GM21737 (cell line): ENCODE results near the gene ANKRD50.
A peak's percentile ranks its signal among the peaks of the same experiment; 100 is the strongest.

Experiments
- ATAC-seq: cut with Tn5 transposase; IDR thresholded peaks from one replicate; pipeline ENCODE4 v1.9.1; 2021; ENCODE audit warnings: mild to moderate bottlenecking, moderate library complexity; ENCODE audit not compliant: unreplicated experiment

Gene ANKRD50, protein sequence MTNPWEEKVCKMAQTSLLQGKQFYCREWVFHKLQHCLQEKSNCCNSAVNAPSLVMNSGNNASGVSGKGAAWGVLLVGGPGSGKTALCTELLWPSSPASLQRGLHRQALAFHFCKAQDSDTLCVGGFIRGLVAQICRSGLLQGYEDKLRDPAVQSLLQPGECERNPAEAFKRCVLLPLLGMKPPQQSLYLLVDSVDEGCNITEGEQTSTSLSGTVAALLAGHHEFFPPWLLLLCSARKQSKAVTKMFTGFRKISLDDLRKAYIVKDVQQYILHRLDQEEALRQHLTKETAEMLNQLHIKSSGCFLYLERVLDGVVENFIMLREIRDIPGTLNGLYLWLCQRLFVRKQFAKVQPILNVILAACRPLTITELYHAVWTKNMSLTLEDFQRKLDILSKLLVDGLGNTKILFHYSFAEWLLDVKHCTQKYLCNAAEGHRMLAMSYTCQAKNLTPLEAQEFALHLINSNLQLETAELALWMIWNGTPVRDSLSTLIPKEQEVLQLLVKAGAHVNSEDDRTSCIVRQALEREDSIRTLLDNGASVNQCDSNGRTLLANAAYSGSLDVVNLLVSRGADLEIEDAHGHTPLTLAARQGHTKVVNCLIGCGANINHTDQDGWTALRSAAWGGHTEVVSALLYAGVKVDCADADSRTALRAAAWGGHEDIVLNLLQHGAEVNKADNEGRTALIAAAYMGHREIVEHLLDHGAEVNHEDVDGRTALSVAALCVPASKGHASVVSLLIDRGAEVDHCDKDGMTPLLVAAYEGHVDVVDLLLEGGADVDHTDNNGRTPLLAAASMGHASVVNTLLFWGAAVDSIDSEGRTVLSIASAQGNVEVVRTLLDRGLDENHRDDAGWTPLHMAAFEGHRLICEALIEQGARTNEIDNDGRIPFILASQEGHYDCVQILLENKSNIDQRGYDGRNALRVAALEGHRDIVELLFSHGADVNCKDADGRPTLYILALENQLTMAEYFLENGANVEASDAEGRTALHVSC (N-terminal part only)

DNA sequence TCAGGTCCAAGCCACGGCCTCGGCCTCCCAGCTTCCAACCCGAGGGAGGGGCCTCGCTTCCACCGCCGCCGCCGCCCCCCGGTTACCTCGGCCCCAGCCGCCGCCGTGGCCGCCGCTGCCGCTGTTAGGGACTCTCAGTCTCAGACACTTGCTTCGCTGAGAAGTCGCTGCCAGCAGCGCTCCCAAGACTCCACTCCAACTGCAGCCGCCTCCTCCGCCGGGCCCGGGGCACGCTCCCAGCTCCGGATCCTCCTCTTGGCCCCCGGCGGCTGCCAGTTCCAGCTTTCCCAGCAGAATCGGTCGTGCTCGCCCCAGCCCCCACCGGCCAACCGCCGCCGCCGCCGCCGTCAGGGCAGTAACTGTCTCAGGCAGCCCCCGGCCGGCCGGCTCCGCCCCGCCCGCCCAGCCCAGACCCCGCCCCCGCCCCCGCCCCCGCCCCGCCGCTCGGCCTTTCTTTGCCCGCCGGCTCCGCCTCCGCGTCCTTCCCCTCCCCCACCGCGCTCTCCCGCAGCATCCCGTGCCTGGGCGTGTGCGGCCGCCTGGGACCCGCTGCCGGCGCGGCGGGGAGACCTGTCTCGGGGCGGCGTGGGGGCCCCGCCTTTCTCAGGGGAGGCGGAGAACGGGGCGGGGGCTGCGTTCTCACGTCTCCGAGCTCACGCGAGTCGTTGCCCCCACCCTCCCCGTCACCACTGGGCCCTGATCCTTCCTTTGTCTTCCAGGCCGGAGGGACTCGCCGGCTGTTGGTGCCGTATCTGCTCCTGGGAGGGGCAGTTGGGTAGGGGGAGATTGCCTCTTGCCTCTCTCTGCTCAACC lies at the start of gene ANKRD50:
TSS of gene ANKRD50 (minus strand) at position 361 of the 813 bp plus-strand sequence. CDS start 2,221 bp downstream, outside the sequence.
- ATAC-seq: peak; percentile 66

DNA sequence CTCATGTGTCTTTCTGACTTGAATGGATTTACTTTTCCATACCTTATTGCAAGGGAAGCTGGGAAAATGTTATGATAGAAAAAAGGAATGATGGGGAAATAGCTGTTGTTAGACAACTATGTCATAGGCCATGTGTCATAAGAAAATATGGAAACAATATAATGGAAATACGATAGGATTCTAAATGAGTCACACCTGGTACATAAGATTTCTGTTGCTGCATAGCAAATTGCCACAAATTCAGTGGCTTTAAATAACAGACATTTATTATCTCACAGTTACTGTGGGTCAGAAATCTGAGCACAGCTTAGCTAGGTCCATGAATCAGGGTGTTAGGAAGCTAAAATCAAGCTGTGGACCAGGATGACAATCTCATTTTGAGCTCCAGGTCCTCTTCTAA lies 44.6 kb upstream of the ANKRD50 start:
- no peak for ATAC-seq

DNA sequence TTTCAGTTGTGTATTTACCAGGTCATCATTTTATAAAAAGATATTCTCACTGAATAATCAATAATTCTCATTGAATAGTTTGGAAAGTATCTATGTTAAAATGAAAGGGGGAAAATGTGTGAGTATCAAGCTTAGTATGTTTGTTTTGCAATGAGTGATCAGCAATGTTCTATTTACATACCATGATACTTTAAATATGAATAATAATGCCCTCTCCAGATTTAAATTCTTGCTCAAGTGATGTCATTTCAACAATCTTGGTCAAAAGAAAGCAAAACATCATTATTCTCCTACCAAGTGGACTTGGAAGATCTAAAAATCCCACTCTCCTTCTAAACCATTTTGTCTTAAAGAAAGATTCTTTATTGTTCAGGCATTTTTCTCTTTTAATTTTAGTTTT lies 42.1 kb upstream of the ANKRD50 start:
- no peak for ATAC-seq

DNA sequence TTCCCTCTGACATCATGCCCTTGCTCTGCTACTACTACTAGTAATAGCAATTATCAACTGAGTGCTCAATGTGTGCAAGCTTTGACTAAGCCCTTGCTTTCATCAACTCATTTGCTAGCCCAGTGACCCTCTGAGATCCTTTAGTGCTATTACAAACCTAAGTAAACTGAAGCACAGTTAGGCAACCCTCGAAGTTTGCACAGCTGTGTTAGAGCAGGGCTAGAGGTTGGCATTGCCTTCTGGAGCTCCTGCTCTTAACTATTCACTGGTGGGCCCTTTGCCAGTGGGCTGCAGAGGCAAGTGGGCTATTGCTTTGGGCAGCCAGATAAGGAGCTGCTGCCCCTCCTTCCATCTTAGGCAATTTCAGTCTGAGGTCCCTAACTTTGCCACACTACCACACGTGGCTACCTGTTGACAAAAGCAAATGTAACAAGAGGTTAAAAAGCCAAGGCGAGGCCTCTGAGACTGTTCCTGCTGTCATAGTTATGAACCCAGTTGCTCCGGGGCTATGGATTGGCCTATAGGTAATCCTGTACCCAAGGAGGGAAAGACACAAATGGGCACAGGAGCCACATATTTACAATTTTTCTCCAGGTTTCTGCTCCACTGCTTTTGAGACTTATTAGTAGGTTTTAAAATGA lies 41.5 kb upstream of the ANKRD50 start:
- no peak for ATAC-seq

DNA sequence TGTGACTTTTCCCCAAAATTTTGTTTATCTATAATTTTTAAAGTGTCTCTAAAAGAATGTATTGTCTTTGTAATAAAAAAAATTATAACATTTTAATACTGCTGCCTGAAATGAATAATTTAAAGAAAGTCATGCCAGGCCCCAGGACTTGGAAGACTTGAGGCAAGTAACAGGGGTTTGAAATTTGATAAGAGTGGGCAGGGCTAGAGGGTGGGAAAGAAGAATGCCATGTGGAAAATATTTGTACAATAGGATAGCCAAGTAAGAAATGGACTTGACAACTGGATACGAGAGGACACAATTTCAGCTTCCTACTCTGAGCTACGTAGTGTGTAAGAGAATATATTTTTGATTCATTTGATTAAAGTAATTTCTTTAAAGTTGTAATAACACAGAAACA lies 36.9 kb upstream of the ANKRD50 start:
- ATAC-seq: no peak

DNA sequence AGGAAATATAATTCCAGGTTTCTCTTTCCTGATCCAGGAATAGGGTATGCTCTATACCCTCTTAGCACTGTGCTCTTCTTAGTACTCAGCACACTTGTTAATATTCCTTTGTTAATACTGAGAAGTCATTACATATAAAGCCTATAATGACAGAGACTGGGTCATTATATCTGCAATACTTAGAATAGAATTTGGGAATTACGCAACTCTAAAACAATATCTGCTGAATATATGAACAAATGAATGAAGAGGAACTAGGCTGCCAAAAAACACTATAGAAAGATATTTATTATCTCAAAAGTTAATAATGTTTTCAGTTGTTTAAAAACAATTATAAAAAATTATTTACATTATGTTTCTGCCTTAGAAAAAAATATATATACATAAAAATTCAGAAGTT lies 36.4 kb upstream of the ANKRD50 start:
- no peak for ATAC-seq

DNA sequence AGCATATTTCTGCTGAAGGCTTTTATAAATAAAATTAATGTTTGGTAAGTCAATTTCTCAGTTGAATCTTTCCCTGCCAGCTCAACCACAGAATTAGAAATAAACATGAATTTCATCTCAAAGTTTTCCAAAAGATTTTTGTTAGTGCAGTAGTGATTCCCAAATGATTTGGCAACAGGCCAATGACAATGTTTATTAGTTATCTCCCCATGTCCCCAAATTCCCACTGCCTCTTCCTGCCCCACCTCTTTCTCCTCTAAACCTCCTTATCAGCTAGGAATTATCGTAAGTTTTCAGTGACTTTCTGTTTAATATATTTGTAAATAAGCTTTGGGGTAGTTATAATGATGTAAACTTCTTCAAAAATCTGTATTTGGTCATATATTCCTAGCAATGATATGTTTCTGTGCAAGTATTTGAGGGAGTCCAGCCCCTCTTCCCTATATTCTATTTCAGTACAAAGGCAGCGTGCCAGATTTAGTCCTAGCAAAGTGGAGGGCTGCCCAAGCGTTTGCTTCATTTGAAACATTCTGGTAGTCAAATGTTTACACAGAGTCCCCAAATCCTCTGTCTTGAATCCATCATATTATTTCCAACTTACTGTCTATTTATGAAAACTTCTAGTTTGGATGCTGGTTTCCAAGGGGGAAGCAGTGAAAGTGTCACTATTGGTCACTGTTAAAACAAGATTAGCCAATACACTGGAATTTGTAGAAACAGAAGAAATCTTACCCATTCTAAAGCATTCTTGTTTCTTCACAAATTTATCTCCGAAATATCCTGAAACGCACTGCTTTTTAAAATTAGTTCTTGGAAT lies 33.7 kb upstream of the ANKRD50 start:
- ATAC-seq: no peak

DNA sequence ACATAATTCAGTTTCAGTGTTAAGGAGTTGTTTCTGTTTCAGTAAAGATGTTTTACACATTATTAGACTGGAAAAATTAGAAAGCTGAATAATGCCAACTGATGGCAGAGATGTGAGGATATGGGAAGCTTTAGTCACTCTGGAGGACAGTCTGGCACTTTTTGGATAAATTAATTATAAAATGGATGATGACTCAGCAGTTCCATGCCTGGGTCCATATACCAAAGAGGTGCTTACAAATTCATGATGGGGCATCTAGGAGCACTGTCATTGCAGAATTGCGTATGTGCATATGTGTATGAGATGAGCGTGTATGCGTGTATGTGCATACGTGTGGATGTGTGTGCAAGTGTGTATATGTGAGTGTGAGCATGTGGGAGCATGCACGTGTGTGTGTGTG lies 31.2 kb upstream of the ANKRD50 start:
- no peak for ATAC-seq

DNA sequence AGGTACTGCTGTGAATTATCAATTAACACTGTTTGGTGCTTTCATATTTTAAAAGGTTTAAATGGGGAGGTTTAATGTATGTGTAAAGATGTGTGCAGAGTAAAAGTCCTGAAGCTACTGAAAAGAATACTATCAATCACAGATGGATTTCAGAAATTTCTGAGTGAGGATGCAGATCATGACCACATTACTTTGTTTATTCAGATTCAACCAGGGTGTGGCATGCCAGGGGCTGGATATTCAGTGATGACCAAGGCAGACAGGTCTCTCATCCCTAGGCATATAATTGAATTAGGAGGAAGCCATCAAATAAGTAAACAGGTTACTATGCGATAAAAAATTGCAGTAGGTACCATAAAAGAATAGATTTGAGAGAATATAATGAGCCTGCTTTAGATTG lies 28.0 kb upstream of the ANKRD50 start:
- no peak for ATAC-seq

DNA sequence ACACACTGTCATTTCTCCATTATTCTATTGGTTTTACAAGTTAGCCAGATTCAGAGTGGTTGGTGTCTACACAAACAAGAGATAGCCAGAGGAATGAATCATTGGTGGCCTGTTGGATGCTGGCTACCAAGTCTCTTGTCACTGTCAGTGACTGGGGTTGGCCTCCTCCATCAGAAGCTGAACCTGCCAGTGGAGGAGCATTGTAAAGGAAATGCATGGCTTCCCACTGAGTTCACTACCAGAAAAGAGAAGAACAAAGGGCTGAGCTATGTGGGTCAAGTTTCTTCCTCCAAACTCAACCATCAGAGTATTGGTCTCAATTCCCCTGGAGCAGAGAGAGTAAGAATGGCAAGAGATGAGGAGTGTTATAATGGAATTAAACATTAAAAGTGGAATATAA lies 26.5 kb upstream of the ANKRD50 start:
- ATAC-seq: no peak

DNA sequence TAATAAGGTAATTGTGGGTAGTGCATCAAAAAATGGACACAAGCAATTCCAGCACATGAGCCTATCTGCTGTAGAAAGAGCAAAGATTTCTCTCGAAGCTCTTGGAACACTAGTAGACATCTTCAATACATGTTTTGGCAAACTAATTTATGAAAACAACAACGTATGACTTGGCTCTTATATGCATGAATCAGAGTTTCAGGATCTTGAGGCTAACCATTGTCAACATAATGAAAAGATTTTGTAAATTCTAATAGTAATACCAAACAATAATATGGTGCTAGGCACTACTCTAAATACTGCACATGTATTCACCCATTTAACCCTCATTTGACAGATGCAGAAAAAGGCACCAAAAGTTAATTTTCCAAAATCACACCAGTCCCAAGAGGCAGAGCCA lies 25.1 kb upstream of the ANKRD50 start:
- ATAC-seq: no peak

DNA sequence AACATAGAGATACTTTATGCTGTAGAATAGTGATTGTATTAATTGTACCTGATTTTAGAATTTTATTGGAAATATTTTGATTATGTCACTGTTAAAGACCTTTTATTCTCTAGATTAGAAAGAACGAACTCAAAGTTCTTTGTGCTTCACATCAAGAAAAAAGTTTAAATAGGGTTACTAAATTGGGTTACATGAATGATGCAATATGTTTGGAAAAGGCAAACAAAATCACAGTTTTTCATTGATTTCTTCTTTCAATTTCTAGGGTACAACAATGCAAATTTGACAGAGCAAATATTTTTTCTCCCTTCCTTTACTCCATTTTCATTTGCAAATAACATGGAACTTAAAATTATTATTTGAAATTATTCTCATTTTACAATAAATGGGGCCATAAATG lies 24.0 kb upstream of the ANKRD50 start:
- ATAC-seq: no peak

DNA sequence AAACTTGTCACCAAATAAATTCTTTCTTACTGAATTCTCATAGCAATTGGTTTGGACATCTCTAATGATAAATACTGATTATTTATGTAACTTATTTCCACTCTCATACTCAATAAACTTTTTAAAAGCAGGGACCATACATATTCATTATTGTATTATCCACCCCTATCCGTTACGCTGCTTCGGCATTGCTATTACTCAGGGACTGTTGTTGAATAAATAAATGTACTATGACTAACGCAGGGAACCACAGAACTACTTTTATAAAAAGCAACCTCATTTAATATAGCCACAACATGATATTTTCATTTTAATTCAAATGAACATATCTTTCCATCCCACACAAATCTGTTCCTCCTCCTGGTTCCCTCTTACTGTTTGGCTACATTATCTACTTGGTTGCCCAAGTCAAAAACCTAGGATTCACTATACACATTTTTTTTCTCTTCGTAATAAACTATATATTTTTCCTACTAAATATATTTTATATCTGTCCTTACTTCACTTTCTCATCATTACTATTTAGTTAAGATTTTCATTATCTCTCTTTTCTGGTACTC lies 14.9 kb upstream of the ANKRD50 start:
- ATAC-seq: no peak

DNA sequence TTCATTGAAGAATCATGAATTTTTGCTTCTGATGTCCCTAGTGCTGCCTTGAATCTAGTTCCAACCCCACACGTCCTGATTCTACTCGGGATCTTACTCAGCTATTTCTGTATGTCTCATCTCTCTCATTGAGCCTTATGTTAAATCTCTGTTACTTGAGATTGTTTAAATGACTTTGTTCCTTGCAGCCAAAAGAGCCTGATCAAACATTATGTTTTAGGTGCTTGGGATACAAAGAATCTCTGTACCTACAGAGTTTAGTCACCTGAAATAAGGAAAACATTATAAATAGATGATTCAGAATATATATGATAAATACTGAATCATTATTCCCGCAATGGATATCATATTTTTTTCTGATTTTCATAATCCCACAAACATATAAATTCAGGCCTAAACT lies 13.7 kb upstream of the ANKRD50 start:
- ATAC-seq: no peak

DNA sequence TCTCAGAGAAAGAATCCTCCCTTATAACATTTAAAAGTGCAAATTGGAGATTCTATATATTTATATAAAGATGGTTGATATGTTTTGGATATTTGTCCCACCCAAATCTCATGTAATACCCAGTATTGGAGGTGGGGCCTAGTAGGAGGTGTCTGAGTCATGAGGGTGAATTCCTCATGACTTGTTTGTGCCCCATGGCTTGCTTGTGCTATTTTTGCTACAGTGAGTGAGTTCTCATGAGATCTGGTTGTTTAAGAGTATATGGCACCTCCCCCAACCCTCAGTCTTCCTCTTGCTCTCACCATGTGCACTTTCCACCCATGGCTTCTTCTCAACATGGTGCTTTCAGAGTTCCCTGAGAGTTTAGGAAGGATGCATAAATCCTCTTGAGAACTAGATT lies 9.5 kb upstream of the ANKRD50 start:
- no peak for ATAC-seq

DNA sequence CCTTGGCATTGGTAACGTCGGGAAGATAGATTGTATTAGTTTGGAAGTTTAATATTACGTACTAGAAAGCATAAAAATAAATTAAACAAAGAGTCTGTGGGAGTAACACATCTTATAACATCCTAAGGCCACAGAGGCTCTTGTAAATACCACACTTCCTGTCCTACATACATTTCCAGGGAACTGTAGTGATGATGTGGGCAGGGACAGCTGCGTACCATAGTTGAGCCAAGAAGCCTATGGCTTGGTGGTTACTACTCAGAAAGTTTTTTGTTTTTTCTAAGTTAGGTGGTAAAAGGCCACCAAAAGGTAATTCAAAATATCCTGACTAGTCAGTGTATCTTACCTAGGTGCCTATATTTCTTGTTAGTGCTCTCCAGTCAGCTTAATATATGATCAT lies 4.6 kb upstream of the ANKRD50 start:
- ATAC-seq: no peak

DNA sequence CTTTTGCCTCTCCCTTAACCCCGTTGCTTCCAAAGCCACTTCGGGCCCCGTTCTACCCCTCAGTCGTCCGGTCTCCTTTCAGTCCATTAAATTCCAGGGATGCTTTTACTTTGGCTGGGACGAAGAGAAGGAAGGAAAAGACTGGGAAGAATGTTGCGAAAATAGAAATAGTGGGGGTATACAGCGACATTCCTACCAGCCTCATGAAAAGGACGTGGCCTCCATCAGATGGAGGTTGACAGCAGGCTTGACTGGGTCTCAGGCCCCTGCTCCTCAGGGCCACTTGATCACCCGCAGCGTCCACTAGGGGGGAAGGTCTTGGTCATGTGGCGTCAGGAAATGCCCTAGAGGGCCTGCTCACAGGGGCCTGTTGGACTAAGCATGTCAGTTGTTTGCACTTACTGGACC lies 657 bp upstream of the ANKRD50 start:
- peak; percentile 35 for ATAC-seq

DNA sequence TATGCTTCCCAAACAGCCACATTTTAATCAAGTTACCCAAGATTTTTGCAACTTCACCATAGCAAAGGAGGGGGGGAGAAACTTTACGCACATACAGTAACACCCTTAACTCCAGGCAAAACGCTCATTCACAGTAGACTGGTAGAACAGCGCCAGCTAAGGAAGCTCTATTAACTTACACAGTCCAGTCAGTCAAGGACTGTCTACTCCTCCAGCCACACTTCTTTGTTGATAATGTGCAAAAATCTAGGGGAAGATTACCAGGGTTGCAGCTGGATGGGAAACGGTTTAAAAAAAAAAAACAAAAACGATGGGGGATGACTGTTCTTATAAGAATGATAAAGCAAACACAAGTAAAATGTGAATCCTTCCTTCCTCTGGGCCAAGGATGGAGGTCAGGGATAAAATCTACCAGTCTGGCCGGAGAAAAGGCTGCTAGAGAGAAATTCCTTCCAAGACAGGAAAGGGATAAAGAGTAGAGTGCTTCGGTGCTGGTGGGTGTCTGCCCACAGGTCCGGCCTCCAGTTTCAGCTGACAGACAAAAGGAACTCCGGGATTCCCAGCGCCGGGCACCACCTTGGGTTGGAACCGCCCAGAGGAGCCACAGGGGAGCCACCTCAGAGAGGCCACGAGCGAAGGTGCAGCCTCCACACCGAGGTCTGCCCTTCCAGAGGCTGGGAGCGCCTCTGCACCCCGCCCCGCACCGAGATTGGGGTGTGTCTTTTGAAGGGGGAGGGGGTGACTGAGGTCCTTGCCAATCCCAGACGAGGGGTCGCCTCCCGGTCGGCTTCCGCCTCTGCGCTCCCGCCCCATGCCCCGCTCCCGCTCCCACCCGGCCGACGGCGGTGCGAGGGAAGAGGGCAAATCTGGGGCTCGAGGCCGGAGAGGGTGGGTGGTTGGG lies 811 bp downstream of the ANKRD50 start:
- peak; percentile 24 for ATAC-seq
